Left lung (tissue), 10 donors: ENCODE measurements around the gene STRN3. TPM values are rescaled to one million over a fixed set of nuclear protein-coding genes. Genes with fewer than 3 reads are reported as not detected.

ENCODE experiments used
- ATAC-seq: fragments of 200-7000 bp; cut with Tn5 transposase; one replicate; pipeline ENCODE4 v1.9.1; 2020; ENCODE audit warnings: moderate library complexity
- DNase-seq, 4 donors: peaks; one replicate each; pipeline ENCODE4 v3.0.0-alpha.2; 2013 to 2020
- H3K27ac ChIP-seq, 2 donors: fragments of 200-600 bp; sonication (generic) in 1 of 2; one replicate each; pipeline versions ENCODE4 v1.5.0 to v1.8.0; 2020 to 2021
- H3K27me3 ChIP-seq, 2 donors: fragments of 200-600 bp; sonication (generic) in 1 of 2; one replicate each; pipeline versions ENCODE4 v1.5.0 to v1.8.0; 2020 to 2021
- H3K36me3 ChIP-seq, 2 donors: fragments of 200-600 bp; sonication (generic) in 1 of 2; one replicate each; pipeline versions ENCODE4 v1.5.0 to v1.8.0; 2020 to 2021
- H3K4me1 ChIP-seq, 2 donors: fragments of 200-600 bp; one replicate each; pipeline ENCODE4 v1.8.0; 2021
- H3K4me3 ChIP-seq, 2 donors: fragments of 200-600 bp; sonication (generic) in 1 of 2; one replicate each; pipeline versions ENCODE4 v1.5.0 to v1.8.0; 2020 to 2021; ENCODE audit warnings: mild to moderate bottlenecking in 1 of 2
- H3K9me3 ChIP-seq, 2 donors: fragments of 200-600 bp; sonication (generic) in 1 of 2; one replicate each; pipeline versions ENCODE4 v1.5.0 to v1.8.0; 2020 to 2021
- intact Hi-C, 2 donors: fragments of 100-400 bp; cut with DNase I; formaldehyde crosslinking; loops; one replicate each; pipeline versions ENCODE4 v1.11.2 to v1.14.2; 2022
- polyA plus RNA-seq, 6 donors: library from polyadenylated mRNA; unstranded; fragments of 120-200 nt; gene quantifications; one replicate each; pipeline ENCODE4 v1.2.1, GENCODE V29; 2013; ENCODE audit not compliant: insufficient read length in 6 of 6
- total RNA-seq, 2 donors: library from RNA; stranded (reverse); fragmentation: NEBNext Ultra II Directional; extraction: Animal tissue kit (Norgen Biotek cat#: 25700); gene quantifications; one replicate each; pipeline ENCODE4 v1.2.1, GENCODE V29; 2021
- TF ChIP-seq, protein P1 (sequence below), 2 donors: fragments of 200-600 bp; sonication (generic) in 1 of 2; IDR thresholded peaks; one replicate each; pipeline versions ENCODE4 v1.5.0 to v1.8.0; 2021; ENCODE audit warnings: antibody characterized with exemption in 2 of 2
- donor health status: DM: no; HTN: yes; CAD: no.
- donor health status: DM: no; HTN: no; CAD: no.

Gene STRN3
- total and polyA plus RNA-seq, 8 donors = 31.7 to 54.7 (median 46.5) TPM

DNA sequence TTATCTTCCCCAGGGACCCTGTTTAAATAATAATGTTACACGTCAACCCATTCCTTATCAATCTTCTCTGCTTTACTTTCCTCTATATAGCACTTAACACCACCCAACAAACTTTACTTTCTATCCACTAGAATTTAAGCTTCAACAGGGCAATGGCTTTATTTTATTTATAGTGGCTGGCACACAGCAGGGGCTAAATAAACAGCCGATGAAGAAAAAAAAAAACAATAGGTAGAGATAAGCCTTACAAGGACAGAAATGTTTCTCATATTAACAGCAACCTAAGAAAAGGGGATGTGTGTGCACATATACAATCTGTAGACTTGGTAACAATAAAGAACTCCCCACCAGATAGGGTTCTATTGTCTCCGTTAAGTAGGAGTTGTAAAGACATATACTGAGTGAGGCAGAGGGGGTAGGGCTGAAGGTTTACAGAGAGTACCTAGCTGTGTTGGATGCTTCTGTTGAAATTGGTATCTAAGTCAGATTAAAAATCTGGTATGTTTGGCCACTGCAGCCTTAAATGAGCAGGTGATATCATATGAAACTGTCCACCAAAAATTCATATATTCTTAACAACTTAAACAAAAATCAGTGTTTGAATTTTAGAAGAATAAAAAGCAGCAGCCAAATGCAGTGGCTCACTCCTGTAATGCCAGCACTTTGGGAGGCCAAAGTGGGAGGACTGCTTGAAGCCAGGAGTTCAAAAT lies 25.4 kb downstream of the STRN3 start:
- H3K4me1 ChIP-seq = peaks cover 0 to 3% of the 10 kb centered on the region in 2 donors
- no peak for ATAC-seq
- peaks cover 0 to 40% of the 10 kb centered on the region in 2 donors for H3K36me3 ChIP-seq
- intact Hi-C loops = no loop called here
- H3K9me3 ChIP-seq = peaks cover 0 to 7% of the 10 kb centered on the region in 2 donors
- H3K27me3 ChIP-seq = no peaks in the 10 kb centered on the region
- TF ChIP-seq, protein P1, sequence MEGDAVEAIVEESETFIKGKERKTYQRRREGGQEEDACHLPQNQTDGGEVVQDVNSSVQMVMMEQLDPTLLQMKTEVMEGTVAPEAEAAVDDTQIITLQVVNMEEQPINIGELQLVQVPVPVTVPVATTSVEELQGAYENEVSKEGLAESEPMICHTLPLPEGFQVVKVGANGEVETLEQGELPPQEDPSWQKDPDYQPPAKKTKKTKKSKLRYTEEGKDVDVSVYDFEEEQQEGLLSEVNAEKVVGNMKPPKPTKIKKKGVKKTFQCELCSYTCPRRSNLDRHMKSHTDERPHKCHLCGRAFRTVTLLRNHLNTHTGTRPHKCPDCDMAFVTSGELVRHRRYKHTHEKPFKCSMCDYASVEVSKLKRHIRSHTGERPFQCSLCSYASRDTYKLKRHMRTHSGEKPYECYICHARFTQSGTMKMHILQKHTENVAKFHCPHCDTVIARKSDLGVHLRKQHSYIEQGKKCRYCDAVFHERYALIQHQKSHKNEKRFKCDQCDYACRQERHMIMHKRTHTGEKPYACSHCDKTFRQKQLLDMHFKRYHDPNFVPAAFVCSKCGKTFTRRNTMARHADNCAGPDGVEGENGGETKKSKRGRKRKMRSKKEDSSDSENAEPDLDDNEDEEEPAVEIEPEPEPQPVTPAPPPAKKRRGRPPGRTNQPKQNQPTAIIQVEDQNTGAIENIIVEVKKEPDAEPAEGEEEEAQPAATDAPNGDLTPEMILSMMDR (IDR thresholded peaks at IDR 0.05) = no peak
- no peak overlapping the region for H3K4me3 ChIP-seq
- no peak for DNase-seq
- H3K27ac ChIP-seq = no peak overlapping the region

DNA sequence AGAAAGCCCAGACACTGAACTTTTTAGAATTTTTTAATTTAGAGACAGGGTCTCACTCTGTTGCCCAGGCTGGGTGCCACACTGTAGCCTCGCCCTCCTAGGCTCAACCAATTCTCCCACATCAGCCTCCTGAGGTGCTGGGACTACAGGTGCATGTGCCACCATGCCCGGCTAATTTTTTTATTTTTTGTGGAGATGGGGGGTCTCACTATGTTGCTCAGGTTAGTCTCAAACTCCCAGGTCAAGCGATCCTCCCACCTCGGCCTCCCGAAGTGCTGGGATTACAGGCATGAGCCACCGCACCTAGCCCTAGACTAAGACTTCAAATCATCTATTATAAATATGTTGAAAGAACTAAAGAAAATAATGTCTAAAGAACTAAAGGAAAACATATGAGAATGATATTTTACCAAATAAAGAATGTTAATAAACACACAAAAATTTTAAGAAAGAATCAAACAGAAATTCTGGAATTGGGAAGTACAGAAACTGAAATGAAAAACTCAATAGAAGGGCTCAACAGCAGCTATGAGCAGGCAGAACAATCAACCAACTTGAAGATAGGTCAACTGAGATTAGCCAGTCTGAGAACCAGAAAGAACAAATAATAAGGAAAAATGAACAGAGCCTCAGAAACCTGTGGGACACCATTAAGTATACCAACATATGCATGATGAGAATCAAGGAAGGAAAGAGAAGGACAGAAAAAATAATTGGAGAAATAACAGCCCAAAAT lies 27.0 kb downstream of the STRN3 start:
- DNase-seq = no peak
- intact Hi-C loops = no loop called here
- H3K4me1 ChIP-seq = peaks cover 4 to 15% of the 10 kb centered on the region in 2 donors

DNA sequence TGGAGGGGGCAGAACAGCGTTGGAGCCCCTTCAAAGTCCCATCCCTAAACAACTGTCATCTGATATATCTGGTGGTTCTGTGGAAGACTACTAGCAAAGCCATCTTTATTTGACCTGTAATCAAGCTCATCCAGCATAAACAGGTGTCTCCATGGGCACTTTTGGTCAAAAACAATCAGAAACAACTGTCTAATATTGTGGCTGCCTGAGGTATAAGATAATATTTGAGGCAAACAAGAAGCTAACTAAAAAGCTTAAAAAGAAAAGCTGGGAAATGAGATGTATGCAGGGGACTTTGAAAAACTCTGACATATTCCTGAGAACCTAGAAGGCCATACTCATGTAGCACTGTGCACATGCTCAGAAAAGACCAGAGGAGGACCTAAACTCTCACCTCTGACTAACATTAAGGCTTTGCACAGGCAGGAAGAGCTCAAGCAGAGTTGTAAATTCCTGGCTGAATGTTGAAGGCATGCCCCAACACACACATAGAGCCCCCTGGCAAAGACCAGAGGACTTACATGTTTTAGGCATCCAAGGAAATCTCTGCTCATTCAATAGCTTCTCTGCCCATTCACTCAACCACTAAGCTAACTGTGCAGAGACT lies 28.0 kb downstream of the STRN3 start:
- no peaks in the 10 kb centered on the region for H3K27me3 ChIP-seq
- H3K9me3 ChIP-seq = peaks cover 0 to 7% of the 10 kb centered on the region in 2 donors
- no peak for ATAC-seq
- H3K4me3 ChIP-seq = no peak overlapping the region
- intact Hi-C loops = no loop called here
- no peak overlapping the region for H3K27ac ChIP-seq
- DNase-seq = no peak
- H3K4me1 ChIP-seq = peaks cover 4 to 19% of the 10 kb centered on the region in 2 donors
- TF ChIP-seq, protein P1 (IDR thresholded peaks at IDR 0.05) = no peak
- peaks cover 0 to 17% of the 10 kb centered on the region in 2 donors for H3K36me3 ChIP-seq

More for the DNA sequence above, 27.0 kb downstream of the STRN3 start:
- Histone ChIP-seq H3K36me3 (peaks cover 0 to 27% of the 10 kb centered on the region in 2 donors), H3K27ac (no peak overlapping the region), H3K9me3 (peaks cover 0 to 7% of the 10 kb centered on the region in 2 donors), H3K27me3 (no peaks in the 10 kb centered on the region), H3K4me3 (no peak overlapping the region)
- TF ChIP-seq, protein P1 (IDR thresholded peaks at IDR 0.05) = no peak
- no peak for ATAC-seq

DNA sequence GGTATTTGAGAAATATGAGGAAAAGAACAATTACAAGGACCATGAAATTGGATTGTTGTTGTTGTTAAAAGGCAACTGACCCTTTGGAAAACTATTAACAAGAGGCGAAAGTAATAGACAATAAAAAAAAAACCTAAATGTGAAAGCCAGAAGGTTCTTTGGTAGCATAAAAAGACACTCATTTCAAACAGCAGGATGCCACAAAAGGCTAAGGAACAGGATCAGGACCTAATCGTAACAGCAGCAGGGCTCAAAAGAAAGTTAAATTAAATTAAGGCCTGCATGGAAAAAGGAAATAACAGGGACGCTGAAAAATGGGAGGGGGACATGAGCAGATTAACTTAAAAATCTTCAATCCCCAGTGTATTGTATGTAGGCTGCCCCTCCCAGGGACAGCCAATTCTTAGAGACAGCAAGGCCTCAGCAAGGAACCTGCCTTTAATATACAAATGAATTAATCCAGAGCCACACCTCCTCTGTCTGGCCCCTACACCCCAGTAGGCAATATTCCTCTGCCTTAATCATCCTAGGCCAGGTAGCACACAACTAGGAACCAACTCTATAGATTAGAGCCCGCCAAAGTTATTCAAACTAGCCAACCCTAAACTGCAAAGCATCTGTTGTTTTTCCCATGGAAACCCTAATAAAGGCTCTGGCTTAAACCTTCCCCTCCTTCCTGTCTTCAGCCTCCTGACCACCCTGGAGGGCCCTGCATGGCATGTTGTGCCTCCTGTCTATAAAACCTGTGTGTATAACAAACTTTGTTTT lies 29.1 kb downstream of the STRN3 start:
- intact Hi-C loops = no loop called here
- H3K27me3 ChIP-seq = no peaks in the 10 kb centered on the region
- no peak for DNase-seq
- peaks cover 0 to 13% of the 10 kb centered on the region in 2 donors for H3K36me3 ChIP-seq
- no peak overlapping the region for H3K4me3 ChIP-seq
- peaks cover 0 to 7% of the 10 kb centered on the region in 2 donors for H3K9me3 ChIP-seq
- no peak for ATAC-seq
- TF ChIP-seq, protein P1 (IDR thresholded peaks at IDR 0.05) = no peak
- H3K4me1 ChIP-seq = peaks cover 4 to 20% of the 10 kb centered on the region in 2 donors
- no peak overlapping the region for H3K27ac ChIP-seq
